GM10266 (cell line): ENCODE data around the gene ENDOV.
"Not testable (repeated sequence)": the region's sequence is repeated elsewhere in the genome, so short reads cannot be mapped to it uniquely, and the experiment has no call there.

Source experiments
- DNase-seq: peaks from one replicate; pipeline ENCODE4 v3.0.0; 2012; ENCODE audit errors: extremely low spot score
- CTCF ChIP-seq: IDR thresholded peaks from 2 replicates; pipeline ENCODE4 v1.5.1; 2012; ENCODE audit warnings: mild to moderate bottlenecking, low read depth; ENCODE audit not compliant: control insufficient read depth, insufficient read depth; ENCODE audit errors: missing control alignments

ENDOV gene

DNA sequence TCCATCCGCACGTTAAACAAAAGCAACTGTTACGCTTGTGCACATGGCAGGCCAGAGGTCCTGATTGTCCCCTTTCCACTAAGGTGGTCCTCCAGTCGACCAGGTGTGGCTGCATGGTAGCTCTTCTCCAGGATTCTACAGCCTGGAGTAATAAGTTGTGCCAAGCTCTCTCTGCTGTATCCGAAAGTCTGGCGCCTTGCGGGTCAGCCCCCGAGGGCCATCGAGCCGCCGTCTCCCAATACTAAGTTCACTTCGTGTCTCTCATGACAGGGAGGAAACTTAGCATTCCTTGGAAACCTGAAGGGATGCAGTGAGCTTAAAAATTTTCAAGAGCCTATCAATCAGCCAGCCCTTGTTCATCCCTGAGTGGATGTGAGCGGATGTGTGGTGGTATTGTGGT is 5.3 kb upstream of the ENDOV start:
- TF ChIP-seq CTCF = no peak
- DNase-seq = no peak

GRCh38 chr17:80410441-80411087 is 4.4 kb upstream of the ENDOV start:
- DNase-seq = not testable (repeated sequence)

DNA sequence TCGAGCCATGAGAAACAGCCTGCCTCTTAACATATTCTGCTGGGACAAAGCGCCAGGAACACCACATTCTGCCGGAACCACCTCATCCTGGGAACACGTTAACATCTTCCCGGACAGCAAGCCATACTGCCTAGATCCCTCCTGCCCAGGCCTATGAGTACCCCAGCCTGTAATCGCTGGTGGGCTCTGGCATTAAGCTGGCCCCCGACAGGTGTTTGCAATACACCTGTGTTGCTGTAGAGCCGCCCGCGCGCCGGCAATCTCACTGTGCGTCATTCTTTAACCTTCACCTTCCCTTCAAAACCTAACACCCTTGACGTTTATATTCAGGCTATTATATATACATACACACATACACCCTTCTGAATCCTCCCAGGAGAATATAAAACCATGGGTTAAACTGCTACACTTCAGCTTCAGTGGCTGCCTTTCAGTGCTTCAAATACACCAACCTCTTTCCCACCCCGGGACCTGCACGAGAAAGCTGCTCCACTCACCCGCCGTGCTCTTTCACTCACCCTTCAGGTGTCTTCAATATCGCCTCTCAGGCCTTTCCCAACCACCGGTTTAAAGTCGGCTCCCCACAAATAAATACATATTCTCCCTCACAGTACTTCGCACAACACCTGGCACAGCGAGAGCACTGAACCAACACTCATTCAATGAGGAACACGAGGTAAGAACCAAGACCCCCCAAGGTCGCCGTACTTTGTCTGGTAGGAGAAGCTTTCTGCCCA is 1.0 kb upstream of the ENDOV start:
- no peak for TF ChIP-seq CTCF
- DNase-seq = no peak

DNA sequence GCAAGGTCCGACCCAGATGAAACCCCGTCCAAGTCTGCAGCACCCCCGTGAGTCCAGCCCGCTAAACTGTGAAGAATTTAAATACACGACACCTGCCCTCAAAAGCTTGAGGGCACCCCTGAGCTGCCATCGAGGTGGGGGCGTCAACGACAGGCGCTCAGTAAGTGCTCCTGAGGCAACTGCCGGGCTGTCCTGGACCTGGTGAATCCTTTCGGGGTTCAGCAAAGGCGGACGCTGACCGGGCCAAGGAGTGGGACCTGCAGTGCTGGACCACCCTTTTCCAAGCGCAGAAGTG is 512 bp upstream of the ENDOV start:
- DNase-seq = peak; percentile 15
- no peak for TF ChIP-seq CTCF

DNA sequence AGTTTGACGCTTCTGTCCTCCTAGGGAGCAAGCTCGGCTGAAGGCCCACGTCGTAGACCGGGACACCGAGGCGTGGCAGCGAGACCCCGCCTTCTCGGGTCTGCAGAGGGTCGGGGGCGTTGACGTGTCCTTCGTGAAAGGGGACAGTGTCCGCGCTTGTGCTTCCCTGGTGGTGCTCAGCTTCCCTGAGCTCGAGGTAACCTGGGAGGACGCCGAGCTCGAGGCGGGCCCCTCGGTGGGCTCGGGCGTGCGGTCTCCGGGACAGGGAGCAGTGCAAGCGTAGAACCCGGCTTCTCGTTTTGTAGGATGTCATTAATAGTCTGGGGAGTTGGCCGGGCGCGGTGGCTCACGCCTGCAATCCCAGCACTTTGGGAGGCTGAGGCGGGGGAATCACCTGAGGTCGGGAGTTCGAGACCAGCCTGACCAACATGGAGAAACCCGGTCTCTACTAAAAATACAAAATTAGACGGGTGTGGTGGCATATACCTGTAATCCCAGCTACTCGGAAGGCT is 715 bp downstream of the ENDOV start:
- no peak for TF ChIP-seq CTCF
- DNase-seq = no peak

GRCh38 chr17:80416260-80416939 is 1.4 kb downstream of the ENDOV start:
- peak; percentile 11 for DNase-seq
- TF ChIP-seq CTCF = no peak

DNA sequence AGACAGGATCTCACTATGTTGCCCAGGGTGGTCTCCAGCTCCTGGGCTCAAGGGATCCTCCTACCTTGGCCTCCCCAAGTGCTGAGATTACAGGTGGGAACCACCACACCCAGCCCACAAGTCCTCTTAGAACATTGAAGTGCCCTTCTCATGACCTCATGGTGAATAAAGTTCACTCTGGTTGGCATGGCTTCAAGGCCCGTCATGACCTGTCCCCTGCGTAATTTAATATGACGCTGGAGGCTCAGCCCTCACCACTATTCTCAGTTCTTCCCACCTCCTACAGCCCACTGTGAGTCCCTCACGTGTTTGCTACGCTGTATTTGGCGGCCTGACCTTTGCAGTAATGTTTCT is 1.9 kb downstream of the ENDOV start:
- no peak for DNase-seq
- no peak for TF ChIP-seq CTCF
